Measurements from ENCODE around the gene CLASP1.

DNA sequence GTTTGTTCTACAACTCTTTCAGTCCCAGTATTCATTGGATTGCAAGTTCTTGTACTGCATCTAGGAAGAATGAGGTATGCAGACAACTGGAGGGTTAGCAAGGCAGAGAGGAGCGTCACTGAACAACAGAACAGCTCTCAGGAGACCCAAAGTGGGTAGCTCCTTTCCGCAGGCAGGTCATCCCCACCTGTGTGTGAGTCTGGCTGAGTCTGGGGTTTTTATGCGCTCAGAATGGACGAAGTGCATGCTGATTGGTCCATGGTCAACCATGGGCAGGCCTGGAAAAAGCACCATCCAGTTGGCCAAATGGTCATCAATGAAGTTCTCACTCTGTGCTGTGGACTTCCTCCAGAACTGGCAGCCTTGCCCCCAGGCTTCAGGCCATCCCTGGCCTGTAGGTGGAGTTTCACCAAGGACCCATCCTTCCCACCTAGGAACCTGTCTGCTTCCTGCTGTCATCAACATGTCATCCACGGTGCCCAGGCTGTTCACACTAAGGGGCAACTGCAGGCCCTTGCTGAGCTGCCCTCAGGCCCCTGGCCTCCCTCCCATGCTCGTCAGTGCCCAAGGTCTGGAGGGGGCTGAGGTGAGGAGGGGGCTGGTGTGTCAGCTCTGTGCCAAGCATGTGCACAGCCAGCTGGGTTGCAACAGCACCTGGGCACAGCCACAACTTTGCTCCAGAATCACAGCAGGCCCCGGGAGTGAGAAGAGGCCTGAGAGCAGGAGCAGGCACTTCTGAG lies 353.2 kb downstream of the CLASP1 start:
- TF ChIP-seq, protein P1, sequence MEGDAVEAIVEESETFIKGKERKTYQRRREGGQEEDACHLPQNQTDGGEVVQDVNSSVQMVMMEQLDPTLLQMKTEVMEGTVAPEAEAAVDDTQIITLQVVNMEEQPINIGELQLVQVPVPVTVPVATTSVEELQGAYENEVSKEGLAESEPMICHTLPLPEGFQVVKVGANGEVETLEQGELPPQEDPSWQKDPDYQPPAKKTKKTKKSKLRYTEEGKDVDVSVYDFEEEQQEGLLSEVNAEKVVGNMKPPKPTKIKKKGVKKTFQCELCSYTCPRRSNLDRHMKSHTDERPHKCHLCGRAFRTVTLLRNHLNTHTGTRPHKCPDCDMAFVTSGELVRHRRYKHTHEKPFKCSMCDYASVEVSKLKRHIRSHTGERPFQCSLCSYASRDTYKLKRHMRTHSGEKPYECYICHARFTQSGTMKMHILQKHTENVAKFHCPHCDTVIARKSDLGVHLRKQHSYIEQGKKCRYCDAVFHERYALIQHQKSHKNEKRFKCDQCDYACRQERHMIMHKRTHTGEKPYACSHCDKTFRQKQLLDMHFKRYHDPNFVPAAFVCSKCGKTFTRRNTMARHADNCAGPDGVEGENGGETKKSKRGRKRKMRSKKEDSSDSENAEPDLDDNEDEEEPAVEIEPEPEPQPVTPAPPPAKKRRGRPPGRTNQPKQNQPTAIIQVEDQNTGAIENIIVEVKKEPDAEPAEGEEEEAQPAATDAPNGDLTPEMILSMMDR (IDR thresholded peaks at IDR 0.05; ENCODE audit: low read depth, low read length), result no peak
- no peak for TF ChIP-seq EZH2phosphoT487 (IDR thresholded peaks at IDR 0.05; ENCODE audit: low read depth)
